ENCODE measurements around the gene MAP7. TPM values are rescaled to one million over a fixed set of nuclear protein-coding genes. Genes with fewer than 3 reads are reported as not detected.

MAP7 gene
- total and polyA plus RNA-seq, 7 experiments from 2014 or later, result 0.13 to 1.1 (median 0.17) TPM

DNA sequence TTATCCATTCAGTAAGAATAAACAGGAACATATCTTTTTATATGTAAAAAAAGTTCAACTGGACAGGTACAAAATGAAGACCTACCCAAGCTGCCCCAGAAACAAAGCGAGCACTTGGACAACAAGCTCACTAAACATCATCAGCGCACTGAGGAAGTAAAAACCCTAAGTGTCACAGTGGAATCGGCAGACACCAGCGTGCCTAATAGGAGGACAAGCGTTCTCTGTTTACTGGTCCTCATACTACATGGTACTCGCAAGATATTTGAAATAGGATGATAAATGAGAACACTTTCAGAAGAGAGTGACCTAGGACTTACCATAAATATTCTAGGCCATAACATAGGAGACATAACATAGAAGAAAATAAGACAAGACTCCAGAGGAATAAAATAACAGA, 18.2 kb downstream of the MAP7 start:
- H3K4me3 Mint-ChIP-seq, result no peak overlapping the region
- CTCF ChIA-PET, result no interaction called here
- no peak for DNase-seq
- Histone ChIP-seq H3K27ac (ENCODE audit: low read depth, low read length) (no peak overlapping the region), H3K9me3 (ENCODE audit: control insufficient read depth in 2 of 3, low read length in 3 of 3) (no peaks in the 10 kb centered on the region), H3K4me1 (ENCODE audit: control insufficient read depth in 2 of 2, insufficient read depth in 2 of 2, low read length in 2 of 2) (no peaks in the 10 kb centered on the region), H3K36me3 (ENCODE audit: control insufficient read depth in 2 of 3, insufficient read depth in 3 of 3, low read length in 3 of 3) (no peaks in the 10 kb centered on the region), H3K4me3 (ENCODE audit: low read length) (no peak overlapping the region), H3K27me3 (ENCODE audit: control insufficient read depth in 2 of 2, insufficient read depth in 2 of 2, low read length in 2 of 2) (no peaks in the 10 kb centered on the region)
- ATAC-seq, result no peak
- intact Hi-C loops (cut with micrococcal nuclease), result no loop called here
- peaks cover 0 to 4% (median 1%) of the 10 kb centered on the region in 11 donors for H3K9me3 Mint-ChIP-seq
- H3K27ac Mint-ChIP-seq, result no peak overlapping the region
- peaks cover 0 to 6% (median 2%) of the 10 kb centered on the region in 7 donors for H3K4me1 Mint-ChIP-seq
- H3K27me3 Mint-ChIP-seq, result peaks cover 0 to 21% (median 11%) of the 10 kb centered on the region in 5 donors
- POLR2A ChIA-PET, result no interaction called here
- peaks cover 0 to 2% (median 0%) of the 10 kb centered on the region in 5 donors for H3K36me3 Mint-ChIP-seq

DNA sequence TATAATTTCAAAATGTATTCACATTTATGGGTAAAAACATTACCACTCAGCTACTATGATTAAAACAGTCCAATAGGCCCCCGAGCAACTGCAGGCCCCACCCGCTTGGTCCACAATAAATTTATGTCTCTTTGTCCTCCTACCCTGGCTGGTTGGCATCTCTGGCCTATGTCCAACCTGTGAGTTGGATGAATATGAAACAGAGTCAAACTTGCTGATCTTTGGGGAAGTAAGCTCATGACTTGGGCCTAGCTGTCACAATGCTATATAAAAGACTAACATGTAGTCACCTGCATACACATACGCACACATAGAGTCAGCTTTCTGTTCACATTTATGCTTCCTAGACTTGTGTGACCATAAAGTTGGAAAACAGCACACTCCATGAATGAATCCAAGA, 20.5 kb downstream of the MAP7 start:
- intact Hi-C loops (cut with micrococcal nuclease), result no loop called here
- Histone ChIP-seq H3K27me3 (ENCODE audit: control insufficient read depth in 2 of 2, insufficient read depth in 2 of 2, low read length in 2 of 2) (no peaks in the 10 kb centered on the region), H3K4me3 (ENCODE audit: low read length) (no peak overlapping the region), H3K36me3 (ENCODE audit: control insufficient read depth in 2 of 3, insufficient read depth in 3 of 3, low read length in 3 of 3) (no peaks in the 10 kb centered on the region), H3K4me1 (ENCODE audit: control insufficient read depth in 2 of 2, insufficient read depth in 2 of 2, low read length in 2 of 2) (peaks cover 0 to 9% of the 10 kb centered on the region in 2 donors), H3K27ac (ENCODE audit: low read depth, low read length) (no peak overlapping the region), H3K9me3 (ENCODE audit: control insufficient read depth in 2 of 3, low read length in 3 of 3) (no peaks in the 10 kb centered on the region)
- Mint-ChIP-seq H3K9me3 (no peaks in the 10 kb centered on the region), H3K27me3 (peaks cover 0 to 19% (median 9%) of the 10 kb centered on the region in 5 donors), H3K27ac (no peak overlapping the region), H3K4me3 (no peak overlapping the region), H3K36me3 (no peaks in the 10 kb centered on the region), H3K4me1 (peaks cover 0 to 25% (median 18%) of the 10 kb centered on the region in 7 donors)
- no peak for ATAC-seq
- ChIA-PET POLR2A (no interaction called here), CTCF (no interaction called here)
- no peak for DNase-seq

DNA sequence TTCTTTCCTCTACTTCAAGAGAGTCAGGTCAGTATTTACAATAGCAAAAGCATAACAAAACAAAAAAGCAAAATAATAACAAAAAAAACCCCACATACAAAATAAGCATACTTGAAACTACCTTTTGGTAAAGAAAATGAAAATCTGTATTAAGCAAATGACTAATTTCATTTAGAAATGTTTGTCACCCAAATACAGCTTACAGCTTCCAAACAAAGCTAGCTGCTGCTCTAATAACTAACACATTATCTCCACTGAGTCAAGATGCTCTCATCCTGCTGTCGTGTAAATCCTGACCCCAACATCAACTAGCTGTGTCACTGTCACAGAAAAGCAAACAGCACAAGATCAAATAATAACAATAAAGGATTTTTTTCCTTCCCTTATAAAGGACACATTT, 21.7 kb downstream of the MAP7 start:
- Mint-ChIP-seq H3K9me3 (no peaks in the 10 kb centered on the region), H3K4me1 (peaks cover 0 to 26% (median 22%) of the 10 kb centered on the region in 7 donors), H3K27ac (no peak overlapping the region), H3K4me3 (no peak overlapping the region), H3K27me3 (peaks cover 0 to 16% (median 9%) of the 10 kb centered on the region in 5 donors), H3K36me3 (no peaks in the 10 kb centered on the region)
- CTCF ChIA-PET, result no interaction called here
- intact Hi-C loops (cut with micrococcal nuclease), result no loop called here
- POLR2A ChIA-PET, result no interaction called here
- Histone ChIP-seq H3K27me3 (ENCODE audit: control insufficient read depth in 2 of 2, insufficient read depth in 2 of 2, low read length in 2 of 2) (no peaks in the 10 kb centered on the region), H3K36me3 (ENCODE audit: control insufficient read depth in 2 of 3, insufficient read depth in 3 of 3, low read length in 3 of 3) (no peaks in the 10 kb centered on the region), H3K4me1 (ENCODE audit: control insufficient read depth in 2 of 2, insufficient read depth in 2 of 2, low read length in 2 of 2) (peaks cover 0 to 9% of the 10 kb centered on the region in 2 donors), H3K27ac (ENCODE audit: low read depth, low read length) (no peak overlapping the region), H3K4me3 (ENCODE audit: low read length) (no peak overlapping the region), H3K9me3 (ENCODE audit: control insufficient read depth in 2 of 3, low read length in 3 of 3) (no peaks in the 10 kb centered on the region)
- ATAC-seq (no peak), DNase-seq (no peak)

DNA sequence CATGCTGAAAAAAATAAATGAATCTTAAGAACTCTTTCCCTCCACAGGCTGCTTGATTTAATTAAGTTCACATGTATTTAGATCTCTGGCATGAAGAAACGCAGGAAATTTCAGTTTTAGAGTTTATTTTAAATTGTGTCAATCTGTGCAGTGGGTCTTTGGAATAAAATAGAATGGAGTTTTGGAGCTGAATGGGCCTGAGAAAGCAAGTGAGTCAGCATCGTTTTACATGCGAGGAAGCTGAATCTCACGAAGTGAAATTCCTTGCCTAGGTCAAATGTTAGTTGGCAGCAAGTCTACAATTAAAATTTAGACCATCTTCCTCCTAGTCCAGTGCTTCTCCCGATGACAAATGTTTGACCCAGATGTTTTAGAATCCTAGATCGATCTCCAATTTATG, 22.4 kb downstream of the MAP7 start:
- no peaks in the 10 kb centered on the region for H3K9me3 ChIP-seq (ENCODE audit: control insufficient read depth in 2 of 3, low read length in 3 of 3)
- no peak overlapping the region for H3K27ac ChIP-seq (ENCODE audit: low read depth, low read length)
- H3K4me3 ChIP-seq (ENCODE audit: low read length), result no peak overlapping the region
- peaks cover 0 to 13% (median 7%) of the 10 kb centered on the region in 5 donors for H3K27me3 Mint-ChIP-seq
- no peaks in the 10 kb centered on the region for H3K36me3 Mint-ChIP-seq
- intact Hi-C loops (cut with micrococcal nuclease), result no loop called here
- no peaks in the 10 kb centered on the region for H3K9me3 Mint-ChIP-seq
- peaks cover 0 to 26% (median 22%) of the 10 kb centered on the region in 7 donors for H3K4me1 Mint-ChIP-seq
- peaks cover 0 to 9% of the 10 kb centered on the region in 2 donors for H3K4me1 ChIP-seq (ENCODE audit: control insufficient read depth in 2 of 2, insufficient read depth in 2 of 2, low read length in 2 of 2)
- CTCF ChIA-PET, result no interaction called here
- POLR2A ChIA-PET, result no interaction called here
- H3K27me3 ChIP-seq (ENCODE audit: control insufficient read depth in 2 of 2, insufficient read depth in 2 of 2, low read length in 2 of 2), result no peaks in the 10 kb centered on the region
- no peaks in the 10 kb centered on the region for H3K36me3 ChIP-seq (ENCODE audit: control insufficient read depth in 2 of 3, insufficient read depth in 3 of 3, low read length in 3 of 3)
- H3K27ac Mint-ChIP-seq, result no peak overlapping the region
- no peak for DNase-seq
- no peak overlapping the region for H3K4me3 Mint-ChIP-seq
- no peak for ATAC-seq

DNA sequence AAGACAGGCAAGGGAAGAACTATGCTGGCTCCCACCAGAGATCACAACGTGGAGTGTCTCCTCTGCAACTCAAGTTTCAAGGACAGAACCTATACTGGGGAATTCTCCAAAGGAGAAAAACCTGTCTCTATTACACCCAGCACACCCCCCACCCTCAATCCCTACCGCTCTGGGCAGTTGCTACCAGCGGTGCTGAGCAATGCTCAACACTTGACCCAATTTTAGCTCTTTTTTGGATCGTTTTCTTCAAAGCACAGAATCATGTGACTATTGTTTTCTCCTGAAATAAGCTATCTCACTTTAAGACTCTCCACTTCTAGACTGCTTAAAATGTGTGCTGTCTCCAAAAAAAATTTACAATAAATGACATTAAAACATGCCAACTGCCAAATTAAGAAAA, 23.3 kb downstream of the MAP7 start:
- no peaks in the 10 kb centered on the region for H3K9me3 Mint-ChIP-seq
- ChIA-PET POLR2A (no interaction called here), CTCF (no interaction called here)
- no peaks in the 10 kb centered on the region for H3K9me3 ChIP-seq (ENCODE audit: control insufficient read depth in 2 of 3, low read length in 3 of 3)
- no peak overlapping the region for H3K4me3 ChIP-seq (ENCODE audit: low read length)
- ATAC-seq (no peak), DNase-seq (no peak)
- H3K4me1 ChIP-seq (ENCODE audit: control insufficient read depth in 2 of 2, insufficient read depth in 2 of 2, low read length in 2 of 2), result peaks cover 0 to 9% of the 10 kb centered on the region in 2 donors
- intact Hi-C loops (cut with micrococcal nuclease), result loop anchor here in 1 of 2 donors (1.0 kb wide), 1 partner anchor 23 kb away; the partner anchor contains the start of gene MAP7
- H3K36me3 ChIP-seq (ENCODE audit: control insufficient read depth in 2 of 3, insufficient read depth in 3 of 3, low read length in 3 of 3), result no peaks in the 10 kb centered on the region
- peak overlapping the region in 6 of 10 donors; percentile 51 to 77 (median 68) for H3K4me3 Mint-ChIP-seq
- no peak overlapping the region for H3K27ac ChIP-seq (ENCODE audit: low read depth, low read length)
- H3K36me3 Mint-ChIP-seq, result no peaks in the 10 kb centered on the region
- no peaks in the 10 kb centered on the region for H3K27me3 ChIP-seq (ENCODE audit: control insufficient read depth in 2 of 2, insufficient read depth in 2 of 2, low read length in 2 of 2)
- peaks cover 0 to 26% (median 22%) of the 10 kb centered on the region in 7 donors for H3K4me1 Mint-ChIP-seq
- H3K27ac Mint-ChIP-seq, result peak overlapping the region in 1 of 9 donors; percentile 52
- H3K27me3 Mint-ChIP-seq, result peaks cover 0 to 13% (median 5%) of the 10 kb centered on the region in 5 donors

DNA sequence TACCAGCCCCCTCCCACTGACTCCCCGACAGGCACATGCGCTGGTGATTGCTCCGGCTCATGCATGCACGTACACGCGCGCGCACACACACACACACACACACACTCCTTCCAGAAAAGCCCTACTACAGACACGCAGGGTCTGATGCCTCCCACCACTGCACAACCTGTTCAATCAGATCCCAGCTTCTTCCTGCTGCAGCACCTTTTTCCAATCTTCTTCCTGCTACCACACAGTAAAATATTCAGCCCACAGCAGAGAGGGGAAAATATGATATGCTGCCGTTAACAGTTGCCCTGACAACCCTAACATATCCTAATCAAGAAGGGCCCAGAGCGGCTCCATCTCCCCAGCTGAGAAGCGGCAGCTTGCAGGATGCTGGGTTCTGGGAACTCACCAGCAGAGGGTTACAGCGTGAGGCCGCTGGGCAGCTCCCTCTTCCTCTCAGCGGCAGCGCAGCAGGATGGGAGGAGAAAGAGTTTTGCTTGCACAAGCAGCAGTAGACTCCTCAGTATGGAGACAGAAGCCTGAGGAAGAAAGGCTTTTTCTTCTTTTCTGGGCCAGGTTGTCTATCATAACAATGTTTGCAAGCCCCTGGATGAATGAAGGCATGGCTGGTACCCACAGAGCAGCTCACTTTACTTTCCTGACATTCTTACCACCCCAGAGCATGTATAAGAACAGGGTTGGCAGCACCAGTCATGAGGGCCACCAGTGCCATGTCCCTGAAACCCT, 23.9 kb downstream of the MAP7 start:
- Histone ChIP-seq H3K9me3 (ENCODE audit: control insufficient read depth in 2 of 3, low read length in 3 of 3) (no peaks in the 10 kb centered on the region), H3K27me3 (ENCODE audit: control insufficient read depth in 2 of 2, insufficient read depth in 2 of 2, low read length in 2 of 2) (no peaks in the 10 kb centered on the region), H3K36me3 (ENCODE audit: control insufficient read depth in 2 of 3, insufficient read depth in 3 of 3, low read length in 3 of 3) (no peaks in the 10 kb centered on the region), H3K4me1 (ENCODE audit: control insufficient read depth in 2 of 2, insufficient read depth in 2 of 2, low read length in 2 of 2) (peaks cover 0 to 9% of the 10 kb centered on the region in 2 donors), H3K27ac (ENCODE audit: low read depth, low read length) (no peak overlapping the region), H3K4me3 (ENCODE audit: low read length) (no peak overlapping the region)
- Mint-ChIP-seq H3K4me3 (peak overlapping the region in 9 of 10 donors; percentile 50 to 77 (median 71)), H3K27ac (peak overlapping the region in 4 of 9 donors; percentile 25 to 68 (median 31)), H3K27me3 (peaks cover 0 to 13% (median 5%) of the 10 kb centered on the region in 5 donors), H3K4me1 (peaks cover 0 to 26% (median 22%) of the 10 kb centered on the region in 7 donors), H3K36me3 (no peaks in the 10 kb centered on the region), H3K9me3 (no peaks in the 10 kb centered on the region)
- DNase-seq, result peak in 8 of 9 donors; percentile 9 to 43 (median 32)
- CTCF ChIA-PET, result no interaction called here
- ATAC-seq, result peak; percentile 83
- intact Hi-C loops (cut with micrococcal nuclease), result loop anchor here in 1 of 2 donors (1.0 kb wide), 1 partner anchor 24 kb away; the partner anchor contains the start of gene MAP7
- POLR2A ChIA-PET, result no interaction called here
